HCT116 (cell line): ENCODE data around the gene JPH3. TPM values are rescaled to one million over a fixed set of nuclear protein-coding genes. Genes with fewer than 3 reads are reported as not detected.

ENCODE experiments used
- ATAC-seq: fragments of 200-7000 bp; cut with Tn5 transposase; 2 replicates; pipeline ENCODE4 v1.9.1; 2020; ENCODE audit warnings: mild to moderate bottlenecking, moderate library complexity
- BruUV-seq: library from RNA; stranded (reverse); fragments of 400-500 nt; replicated peaks from 2 replicates; lab custom pipeline; 2021; lab: Mats Ljungman, UMichigan
- CTCF ChIA-PET: fragments of 300-600 bp; sonication (Branson Sonifier 250); formaldehyde crosslinking; loops from one replicate; lab custom pipeline; 2021; ENCODE audit warnings: antibody characterized with exemption; lab: Charles Lee
- POLR2A ChIA-PET: fragments of 300-600, 350-600 bp; sonication (Branson Sonifier 250); formaldehyde crosslinking; loops from one replicate; lab custom pipeline; 2021; ENCODE audit warnings: antibody characterized with exemption; lab: Charles Lee
- RAD21 ChIA-PET, 2 experiments: fragments of 300-600 bp; sonication (Branson Sonifier 250); formaldehyde crosslinking; loops; one replicate each; lab custom pipeline; 2023; ENCODE audit warnings: low total read pairs in 2 of 2; ENCODE audit not compliant: uncharacterized antibody in 2 of 2, unreplicated experiment in 2 of 2, low non-redundant PET in 1 of 2; lab: Charles Lee
- DNase-seq: peaks from one replicate; pipeline ENCODE4 v3.0.0-alpha.2; 2010; ENCODE audit warnings: low read depth, low spot score
- H2AFZ ChIP-seq: fragments of 200-600 bp; shearing (Covaris generic), sonication (generic); 2 replicates; pipeline ENCODE4 v1.6.1; 2017; ENCODE audit warnings: low read depth, mixed run types, mixed read lengths, antibody characterized with exemption, low read length; ENCODE audit not compliant: poor library complexity, severe bottlenecking
- H3K27ac ChIP-seq: 2 replicates; pipeline ENCODE4 v1.5.1; 2012; ENCODE audit warnings: low read depth, low read length
- H3K27me3 ChIP-seq: fragments of 200-600 bp; sonication (generic); 2 replicates; pipeline ENCODE4 v1.6.1; 2016; ENCODE audit warnings: mixed run types, low read length, mixed read lengths; ENCODE audit not compliant: insufficient read depth
- H3K36me3 ChIP-seq, 2 experiments: fragments of 200-500 bp in 1 of 2; fragments of 200-600 bp in 1 of 2; sonication (Bioruptor generic) in 1 of 2; sonication (generic) in 1 of 2; 2 replicates each; pipeline versions ENCODE4 v1.5.1 to v1.6.1; 2014 to 2016; ENCODE audit warnings: low read length in 2 of 2, inconsistent platforms in 1 of 2, mixed read lengths in 1 of 2, mixed run types in 1 of 2; ENCODE audit not compliant: insufficient read depth in 2 of 2, control insufficient read depth in 1 of 2
- H3K4me1 ChIP-seq, 2 experiments: fragments of 200-600 bp in 1 of 2; sonication (generic) in 1 of 2; 2 replicates each; pipeline versions ENCODE4 v1.5.1 to v1.6.1; 2012 to 2017; ENCODE audit warnings: low read length in 2 of 2, inconsistent platforms in 1 of 2, mild to moderate bottlenecking in 1 of 2, mixed read lengths in 1 of 2, mixed run types in 1 of 2, moderate library complexity in 1 of 2; ENCODE audit not compliant: insufficient read depth in 2 of 2, control insufficient read depth in 1 of 2
- H3K4me2 ChIP-seq: fragments of 200-600 bp; sonication (generic); 2 replicates; pipeline ENCODE4 v1.6.1; 2017; ENCODE audit warnings: mixed run types, low read length, mixed read lengths
- H3K4me3 ChIP-seq, 2 experiments: fragments of 200-600 bp in 1 of 2; sonication (generic) in 1 of 2; replicated peaks in 1 of 2; 2 replicates each; pipeline ENCODE4 v1.5.1; 2011 to 2016; ENCODE audit warnings: low read length in 2 of 2, control low read depth in 1 of 2, low read depth in 1 of 2, mild to moderate bottlenecking in 1 of 2, mixed read lengths in 1 of 2, mixed run types in 1 of 2
- H3K79me2 ChIP-seq: fragments of 200-600 bp; sonication (generic); 2 replicates; pipeline ENCODE4 v1.6.1; 2017; ENCODE audit warnings: mild to moderate bottlenecking, mixed run types, low read length, moderate library complexity, mixed read lengths; ENCODE audit not compliant: insufficient read depth
- H3K9ac ChIP-seq: fragments of 200-600 bp; sonication (generic); 2 replicates; pipeline ENCODE4 v1.6.1; 2016; ENCODE audit warnings: low read length, mixed read lengths
- H3K9me2 ChIP-seq: fragments of 200-600 bp; sonication (generic), shearing (Covaris generic); 2 replicates; pipeline ENCODE4 v1.6.1; 2017; ENCODE audit warnings: mixed run types, mild to moderate bottlenecking, moderate library complexity; ENCODE audit not compliant: insufficient read depth
- H3K9me3 ChIP-seq, 2 experiments: fragments of 200-500 bp in 1 of 2; fragments of 200-600 bp in 1 of 2; sonication (Bioruptor generic) in 1 of 2; sonication (generic) in 1 of 2; 2 replicates each; pipeline ENCODE4 v1.6.1; 2014 to 2017; ENCODE audit warnings: low read length in 2 of 2, mixed read lengths in 2 of 2, inconsistent platforms in 1 of 2, low read depth in 1 of 2, mild to moderate bottlenecking in 1 of 2, mixed run types in 1 of 2, moderate library complexity in 1 of 2; ENCODE audit not compliant: control insufficient read depth in 1 of 2, insufficient read depth in 1 of 2
- H4K20me1 ChIP-seq: fragments of 200-600 bp; sonication (generic), shearing (Covaris generic); 2 replicates; pipeline ENCODE4 v1.6.1; 2017; ENCODE audit warnings: mixed run types, mild to moderate bottlenecking, moderate library complexity; ENCODE audit not compliant: insufficient read depth
- CBX3 ChIP-seq: IDR thresholded peaks from 2 replicates; pipeline ENCODE4 v1.6.1; 2012; ENCODE audit warnings: low read depth
- CEBPB ChIP-seq: IDR thresholded peaks from 2 replicates; pipeline ENCODE4 v1.6.1; 2012; ENCODE audit warnings: low read depth
- EGR1 ChIP-seq: IDR thresholded peaks from 2 replicates; pipeline ENCODE4 v1.6.1; 2012; ENCODE audit warnings: low read depth
- ELF1 ChIP-seq: IDR thresholded peaks from 2 replicates; pipeline ENCODE4 v1.6.1; 2012; ENCODE audit warnings: low read depth, borderline replicate concordance
- EZH2 ChIP-seq: fragments of 200-600 bp; sonication (generic); IDR thresholded peaks from 2 replicates; pipeline ENCODE4 v1.6.1; 2017; ENCODE audit warnings: antibody characterized with exemption, mixed run types
- EZH2phosphoT487 ChIP-seq: fragments of 200-600 bp; IDR thresholded peaks from 2 replicates; pipeline ENCODE4 v1.6.1; 2018; ENCODE audit warnings: antibody characterized with exemption, borderline replicate concordance
- FOSL1 ChIP-seq: IDR thresholded peaks from 2 replicates; pipeline ENCODE4 v1.6.1; 2012; ENCODE audit warnings: low read depth
- JUND ChIP-seq: IDR thresholded peaks from 2 replicates; pipeline ENCODE4 v1.6.1; 2012
- POLR2A ChIP-seq: IDR thresholded peaks from 2 replicates; pipeline ENCODE4 v1.7.0; 2011; ENCODE audit warnings: borderline replicate concordance; ENCODE audit not compliant: insufficient read depth, insufficient read length; ENCODE audit errors: extremely low read depth
- RAD21 ChIP-seq: IDR thresholded peaks from 2 replicates; pipeline ENCODE4 v1.6.1; 2012; ENCODE audit warnings: low read depth, mild to moderate bottlenecking
- SIN3A ChIP-seq: IDR thresholded peaks from 2 replicates; pipeline ENCODE4 v1.6.1; 2012; ENCODE audit warnings: low read depth
- SP1 ChIP-seq: IDR thresholded peaks from 2 replicates; pipeline ENCODE4 v1.6.1; 2012; ENCODE audit warnings: low read depth
- ZFX ChIP-seq: fragments of 450-650 bp; IDR thresholded peaks from 2 replicates; pipeline ENCODE4 v1.6.1; 2017
- intact Hi-C: fragments of 100-400 bp; cut with micrococcal nuclease; formaldehyde crosslinking; loops from 2 replicates; pipeline ENCODE4 v1.10.0; 2022
- total RNA-seq: library from RNA; stranded (reverse); gene quantifications from one replicate; pipeline ENCODE4 v1.2.1, GENCODE V29; 2021; ENCODE audit not compliant: unreplicated experiment
- TF ChIP-seq, protein P1 (sequence below): IDR thresholded peaks from 2 replicates; pipeline ENCODE4 v1.6.1; 2011; ENCODE audit warnings: mild to moderate bottlenecking, low read length, moderate library complexity; ENCODE audit not compliant: insufficient replicate concordance; ENCODE audit errors: extremely low read depth
- TF ChIP-seq, protein P2 (sequence below): IDR thresholded peaks from 2 replicates; pipeline ENCODE4 v1.6.1; 2012; ENCODE audit warnings: low read depth

The JPH3 gene
- total RNA-seq, 1 experiment from 2014 or later: 0.10 TPM

DNA sequence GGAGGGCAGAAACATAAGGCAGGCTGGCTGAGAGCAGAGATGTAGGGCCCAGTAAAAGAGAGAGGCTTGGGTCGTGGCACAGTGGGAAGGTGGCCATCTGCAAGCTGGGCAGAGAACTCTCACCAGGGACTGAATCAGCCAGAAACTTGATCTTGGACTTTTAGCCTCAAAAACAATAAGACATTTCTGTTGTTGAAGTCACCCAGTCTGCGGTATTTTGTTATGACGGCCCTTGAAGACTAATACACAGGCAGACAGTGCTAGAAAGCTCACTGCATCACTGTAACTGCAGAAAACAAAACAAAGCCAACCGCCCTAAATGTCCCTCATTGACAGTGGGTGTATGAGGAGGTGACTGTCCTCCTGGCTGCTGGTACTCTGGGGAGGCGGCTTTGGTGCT, 3.9 kb upstream of the JPH3 start (continued):
- TF ChIP-seq, protein P1, sequence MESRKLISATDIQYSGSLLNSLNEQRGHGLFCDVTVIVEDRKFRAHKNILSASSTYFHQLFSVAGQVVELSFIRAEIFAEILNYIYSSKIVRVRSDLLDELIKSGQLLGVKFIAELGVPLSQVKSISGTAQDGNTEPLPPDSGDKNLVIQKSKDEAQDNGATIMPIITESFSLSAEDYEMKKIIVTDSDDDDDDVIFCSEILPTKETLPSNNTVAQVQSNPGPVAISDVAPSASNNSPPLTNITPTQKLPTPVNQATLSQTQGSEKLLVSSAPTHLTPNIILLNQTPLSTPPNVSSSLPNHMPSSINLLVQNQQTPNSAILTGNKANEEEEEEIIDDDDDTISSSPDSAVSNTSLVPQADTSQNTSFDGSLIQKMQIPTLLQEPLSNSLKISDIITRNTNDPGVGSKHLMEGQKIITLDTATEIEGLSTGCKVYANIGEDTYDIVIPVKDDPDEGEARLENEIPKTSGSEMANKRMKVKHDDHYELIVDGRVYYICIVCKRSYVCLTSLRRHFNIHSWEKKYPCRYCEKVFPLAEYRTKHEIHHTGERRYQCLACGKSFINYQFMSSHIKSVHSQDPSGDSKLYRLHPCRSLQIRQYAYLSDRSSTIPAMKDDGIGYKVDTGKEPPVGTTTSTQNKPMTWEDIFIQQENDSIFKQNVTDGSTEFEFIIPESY: no peak
- TF ChIP-seq FOSL1 (no peak), CBX3 (no peak)

DNA sequence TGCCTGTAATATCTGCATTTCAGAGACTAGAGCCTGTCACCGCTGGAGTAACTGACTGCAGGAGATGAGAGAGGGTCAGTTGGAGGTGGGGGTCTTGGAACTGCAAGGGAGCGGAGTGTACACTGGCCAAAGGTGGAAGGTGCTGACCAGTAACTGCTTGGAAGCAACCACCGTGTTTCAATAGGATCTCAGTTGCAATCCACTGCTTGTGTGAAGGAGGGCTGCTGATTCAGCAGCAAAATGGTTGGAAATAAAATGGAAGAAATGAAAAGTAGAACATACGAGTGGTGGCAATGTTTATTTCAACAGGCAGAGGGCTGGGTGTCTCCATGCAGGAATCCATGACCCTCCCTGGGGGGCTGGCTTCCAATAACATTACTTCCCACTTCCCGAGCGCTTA, 2.1 kb upstream of the JPH3 start:
- Histone ChIP-seq H3K9me3 (no peaks in the 10 kb centered on the region), H3K4me1 (no peaks in the 10 kb centered on the region), H3K36me3 (no peaks in the 10 kb centered on the region), H3K4me2 (no peak overlapping the region), H4K20me1 (no peaks in the 10 kb centered on the region), H3K79me2 (no peaks in the 10 kb centered on the region), H3K4me3 (no peak overlapping the region), H2AFZ (no peak overlapping the region), H3K27ac (no peak overlapping the region), H3K9me2 (no peaks in the 10 kb centered on the region), H3K9ac (no peak overlapping the region), H3K27me3 (peaks cover 59% of the 10 kb centered on the region)
- RAD21 ChIA-PET: no interaction called here
- POLR2A ChIA-PET: no interaction called here
- intact Hi-C loops: no loop called here
- CTCF ChIA-PET: no interaction called here
- DNase-seq (no peak), ATAC-seq (no peak)
- TF ChIP-seq SP1 (no peak), SIN3A (no peak), EZH2phosphoT487 (no peak), ELF1 (no peak), POLR2A (no peak), ZFX (no peak), EZH2 (no peak), JUND (no peak), CEBPB (no peak), RAD21 (no peak), FOSL1 (no peak), EGR1 (no peak)
- TF ChIP-seq, protein P2, sequence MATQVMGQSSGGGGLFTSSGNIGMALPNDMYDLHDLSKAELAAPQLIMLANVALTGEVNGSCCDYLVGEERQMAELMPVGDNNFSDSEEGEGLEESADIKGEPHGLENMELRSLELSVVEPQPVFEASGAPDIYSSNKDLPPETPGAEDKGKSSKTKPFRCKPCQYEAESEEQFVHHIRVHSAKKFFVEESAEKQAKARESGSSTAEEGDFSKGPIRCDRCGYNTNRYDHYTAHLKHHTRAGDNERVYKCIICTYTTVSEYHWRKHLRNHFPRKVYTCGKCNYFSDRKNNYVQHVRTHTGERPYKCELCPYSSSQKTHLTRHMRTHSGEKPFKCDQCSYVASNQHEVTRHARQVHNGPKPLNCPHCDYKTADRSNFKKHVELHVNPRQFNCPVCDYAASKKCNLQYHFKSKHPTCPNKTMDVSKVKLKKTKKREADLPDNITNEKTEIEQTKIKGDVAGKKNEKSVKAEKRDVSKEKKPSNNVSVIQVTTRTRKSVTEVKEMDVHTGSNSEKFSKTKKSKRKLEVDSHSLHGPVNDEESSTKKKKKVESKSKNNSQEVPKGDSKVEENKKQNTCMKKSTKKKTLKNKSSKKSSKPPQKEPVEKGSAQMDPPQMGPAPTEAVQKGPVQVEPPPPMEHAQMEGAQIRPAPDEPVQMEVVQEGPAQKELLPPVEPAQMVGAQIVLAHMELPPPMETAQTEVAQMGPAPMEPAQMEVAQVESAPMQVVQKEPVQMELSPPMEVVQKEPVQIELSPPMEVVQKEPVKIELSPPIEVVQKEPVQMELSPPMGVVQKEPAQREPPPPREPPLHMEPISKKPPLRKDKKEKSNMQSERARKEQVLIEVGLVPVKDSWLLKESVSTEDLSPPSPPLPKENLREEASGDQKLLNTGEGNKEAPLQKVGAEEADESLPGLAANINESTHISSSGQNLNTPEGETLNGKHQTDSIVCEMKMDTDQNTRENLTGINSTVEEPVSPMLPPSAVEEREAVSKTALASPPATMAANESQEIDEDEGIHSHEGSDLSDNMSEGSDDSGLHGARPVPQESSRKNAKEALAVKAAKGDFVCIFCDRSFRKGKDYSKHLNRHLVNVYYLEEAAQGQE: no peak
- no TSS peak for BruUV-seq
